NCI-H2196 treated with DMSO at 0.1 percent for 48 hours (cell line): Measurements from ENCODE around the gene LARP4B.

Source experiments
- DNase-seq: peaks from one replicate; lab custom pipeline; 2025; ENCODE audit not compliant: unreplicated experiment; lab: John Stamatoyannopoulos, UW

The LARP4B gene

DNA sequence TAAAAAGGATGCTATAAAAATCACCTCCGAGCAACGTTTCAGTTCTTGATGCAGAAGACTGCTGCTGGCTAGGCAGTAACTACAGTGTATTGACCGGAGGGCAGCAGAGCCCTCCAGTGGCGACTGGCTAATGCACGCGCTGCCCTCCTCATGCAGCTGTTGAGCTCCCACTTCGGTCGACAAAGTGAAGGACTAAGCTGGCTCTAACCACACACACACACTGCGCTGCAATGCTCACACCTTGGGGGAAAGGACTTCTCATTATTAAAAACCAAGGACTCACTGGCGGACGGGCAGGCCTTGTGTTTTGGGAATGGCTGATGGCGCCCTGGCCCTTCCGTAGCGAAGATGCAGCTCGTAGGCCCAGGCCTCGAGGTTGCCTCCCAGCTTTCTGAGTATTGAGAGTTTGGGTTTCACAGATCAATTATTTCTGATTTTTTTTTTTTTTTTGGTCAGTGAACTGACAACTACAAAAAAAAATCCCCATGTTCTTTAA lies 121.1 kb downstream of the LARP4B start:
- DNase-seq = no peak

DNA sequence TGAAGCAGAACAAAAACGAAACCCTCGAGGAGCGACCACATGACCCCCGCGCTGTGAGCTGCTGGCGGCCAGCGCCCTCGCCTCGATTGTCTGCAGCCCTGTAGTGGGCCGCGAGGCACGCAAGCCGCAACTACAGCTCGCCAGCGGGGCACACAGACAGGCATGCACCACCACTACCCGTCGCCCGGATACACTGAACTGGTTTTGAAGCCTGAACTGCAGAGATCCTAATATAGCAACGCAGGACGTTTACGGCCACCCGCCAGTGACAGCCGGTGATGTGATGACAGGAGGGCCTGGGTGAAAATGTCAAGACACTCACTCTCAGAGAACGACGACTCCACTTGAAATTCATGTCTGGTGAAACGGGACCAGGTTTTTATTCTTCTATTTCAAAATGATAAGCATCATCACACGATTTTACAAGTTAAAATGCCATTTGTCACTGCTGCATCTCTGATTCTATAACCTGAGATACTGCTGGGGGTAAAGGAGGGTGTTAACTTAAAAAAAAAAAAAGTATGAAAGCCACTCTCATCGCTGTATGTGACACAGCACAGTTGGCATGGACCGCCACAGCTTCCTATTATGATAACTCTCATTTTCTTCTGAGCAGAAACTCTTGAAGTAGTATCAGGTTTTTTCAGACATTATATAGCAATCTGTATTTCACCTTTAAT lies 121.7 kb downstream of the LARP4B start:
- no peak for DNase-seq

DNA sequence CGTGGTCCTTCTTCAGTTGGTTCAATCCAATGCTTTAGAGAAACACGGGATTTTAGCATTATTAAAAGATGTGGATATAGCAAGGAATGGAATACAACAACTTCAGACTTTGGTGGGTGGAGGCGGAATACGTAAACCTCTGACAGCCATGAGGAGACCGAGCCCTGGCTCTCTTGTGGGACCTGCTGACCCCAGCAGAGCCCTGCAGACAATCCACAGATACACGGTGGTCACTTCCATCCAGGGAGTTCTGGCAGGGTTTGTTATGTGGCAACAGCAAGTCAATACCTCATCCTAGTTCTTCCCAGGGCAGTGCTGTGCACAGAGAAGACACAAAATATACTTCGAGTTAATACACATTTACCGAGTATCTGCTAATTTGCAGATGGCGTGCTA lies 123.5 kb downstream of the LARP4B start:
- DNase-seq = no peak

DNA sequence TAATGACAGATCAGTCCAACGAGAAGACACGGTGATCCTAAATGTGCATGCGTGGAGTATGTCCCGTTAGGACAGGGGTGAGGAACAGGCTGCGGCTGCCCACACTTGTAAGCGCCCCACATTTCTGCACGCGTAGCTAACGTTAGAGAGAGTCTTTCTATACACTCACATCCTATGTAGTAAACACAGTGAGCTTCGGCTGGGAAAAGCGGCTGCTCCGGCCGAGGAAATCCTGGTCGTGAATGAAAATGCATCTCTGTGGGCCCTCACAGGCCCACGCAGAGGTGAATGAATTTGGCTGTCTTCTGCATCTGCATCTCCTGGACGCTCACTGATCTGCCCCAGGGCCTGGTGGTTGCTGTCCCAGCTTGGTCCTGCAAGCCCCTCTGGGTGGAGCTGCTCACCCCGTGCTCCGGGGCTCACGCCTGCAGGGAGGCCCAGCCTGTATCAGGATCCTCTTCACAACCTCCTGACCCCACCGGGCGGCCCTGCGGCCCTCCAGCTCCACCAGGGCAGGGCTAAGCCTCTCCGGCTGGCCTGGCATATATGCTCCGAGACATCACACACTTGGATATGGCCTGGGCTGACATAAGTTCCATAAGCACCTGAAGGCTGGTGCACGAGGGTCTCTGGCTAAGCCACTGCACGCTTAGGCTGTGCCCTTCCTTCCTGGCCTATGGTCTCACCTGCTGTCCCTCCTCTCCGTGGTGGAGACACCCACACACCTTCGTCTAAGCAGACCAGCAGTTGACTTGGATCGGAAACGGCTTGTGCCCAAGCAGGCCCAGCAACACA lies 124.1 kb downstream of the LARP4B start:
- no peak for DNase-seq

DNA sequence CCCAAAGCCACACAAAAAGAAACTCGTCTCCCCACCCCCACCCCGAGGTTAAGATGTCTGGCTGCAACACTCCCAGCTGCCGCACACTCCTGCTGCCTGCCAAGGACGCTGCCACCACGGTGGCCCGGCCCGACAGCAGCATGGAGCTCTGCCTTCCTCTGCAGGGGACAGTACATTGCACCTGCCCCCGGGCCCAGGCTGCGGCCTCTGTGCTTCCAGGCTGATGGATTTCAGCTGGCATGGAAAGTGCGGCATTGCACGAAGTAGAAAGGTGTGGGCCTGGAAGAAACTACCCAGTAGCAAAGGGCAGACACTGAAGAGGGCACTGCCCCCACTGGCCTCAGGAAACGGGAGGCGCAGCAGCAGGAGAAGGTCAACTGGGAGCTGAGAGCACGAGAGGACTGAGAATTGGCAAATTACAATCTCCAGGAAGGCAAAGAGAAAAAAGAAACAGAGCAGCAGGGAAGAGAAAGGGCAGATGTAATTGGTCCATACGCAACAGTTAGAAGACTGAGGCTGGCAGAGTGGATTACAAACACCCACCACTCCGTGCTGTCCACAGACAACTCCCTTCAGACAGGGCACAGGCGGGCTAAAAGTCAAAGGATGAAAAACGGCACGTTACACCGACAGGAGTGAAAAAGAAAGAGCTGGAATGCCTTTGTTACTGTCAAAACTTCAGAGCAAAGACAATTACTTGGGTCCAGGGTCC lies 124.9 kb downstream of the LARP4B start:
- DNase-seq = no peak

DNA sequence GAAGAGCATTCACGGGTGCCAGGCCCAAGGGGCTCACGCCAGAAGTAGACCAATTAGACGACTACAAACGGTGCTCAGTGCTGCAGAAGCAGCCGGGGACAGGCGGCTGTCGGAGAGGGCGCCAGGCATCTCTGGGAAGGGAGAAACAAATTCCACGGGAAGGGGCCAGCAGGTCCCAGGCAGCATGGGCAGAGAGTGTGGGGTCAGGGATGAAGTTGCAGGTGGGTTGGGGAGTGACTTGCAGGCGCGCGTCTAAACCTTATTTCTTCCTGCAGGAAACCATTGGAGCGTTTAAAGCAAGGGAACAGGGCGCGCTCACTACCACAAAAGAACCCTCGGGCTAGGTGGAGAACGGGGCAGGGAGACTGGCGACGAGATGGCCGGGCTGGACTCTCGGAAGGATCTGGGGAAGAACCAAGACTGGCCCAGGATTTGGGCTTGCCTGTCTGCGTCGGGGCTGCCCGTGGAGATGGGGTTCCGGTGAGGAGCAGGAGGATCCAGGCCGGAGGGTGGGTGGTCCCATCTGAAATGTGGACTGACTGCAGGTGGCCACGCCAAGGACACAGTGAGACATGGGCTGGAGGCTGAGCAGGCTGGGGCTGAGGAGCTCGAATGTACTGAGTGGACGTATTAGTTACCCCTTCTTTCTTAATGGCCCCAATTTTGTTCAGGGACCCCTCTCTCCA lies 125.7 kb downstream of the LARP4B start:
- DNase-seq = no peak

DNA sequence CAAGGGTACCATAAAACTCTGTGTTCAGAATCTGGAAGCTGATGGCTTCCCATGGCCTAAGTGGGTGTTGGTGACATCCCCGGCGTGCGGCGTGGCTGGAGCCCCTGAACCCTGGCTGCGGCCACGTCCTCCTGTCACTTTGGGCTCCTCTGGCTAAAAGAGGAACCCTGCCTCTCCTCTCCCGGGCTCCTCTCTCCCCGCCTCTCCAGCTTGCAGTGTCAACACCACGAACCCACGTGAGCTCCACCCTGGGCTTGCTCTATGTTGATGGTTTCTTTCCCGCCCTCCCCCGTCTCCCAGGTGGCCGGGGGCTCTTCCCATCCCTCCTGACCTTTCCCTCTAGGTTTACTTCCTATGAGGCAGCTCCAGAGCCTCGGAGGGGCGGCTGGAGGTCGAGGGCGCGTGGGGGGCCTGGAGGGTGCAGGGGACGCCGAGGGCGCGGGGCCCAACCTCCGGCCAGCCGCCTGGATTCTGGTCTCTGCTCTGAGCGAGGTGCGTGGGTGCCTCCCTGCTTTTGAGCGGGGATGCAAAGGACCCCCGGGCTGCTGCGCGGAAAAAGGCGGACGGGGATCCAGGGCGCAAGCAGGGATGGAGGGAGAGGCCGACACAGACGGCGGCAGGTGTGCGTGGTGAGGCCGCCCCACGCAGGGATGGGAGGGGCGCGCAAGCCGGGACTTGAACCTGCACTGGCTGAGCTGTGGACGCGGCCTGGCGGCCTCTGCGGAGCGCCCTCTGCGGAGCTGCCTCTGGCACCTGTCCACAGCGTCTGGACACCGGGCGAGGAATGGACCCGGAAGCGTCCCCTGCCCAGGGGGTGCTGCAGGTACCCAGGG lies 126.5 kb downstream of the LARP4B start:
- no peak for DNase-seq

DNA sequence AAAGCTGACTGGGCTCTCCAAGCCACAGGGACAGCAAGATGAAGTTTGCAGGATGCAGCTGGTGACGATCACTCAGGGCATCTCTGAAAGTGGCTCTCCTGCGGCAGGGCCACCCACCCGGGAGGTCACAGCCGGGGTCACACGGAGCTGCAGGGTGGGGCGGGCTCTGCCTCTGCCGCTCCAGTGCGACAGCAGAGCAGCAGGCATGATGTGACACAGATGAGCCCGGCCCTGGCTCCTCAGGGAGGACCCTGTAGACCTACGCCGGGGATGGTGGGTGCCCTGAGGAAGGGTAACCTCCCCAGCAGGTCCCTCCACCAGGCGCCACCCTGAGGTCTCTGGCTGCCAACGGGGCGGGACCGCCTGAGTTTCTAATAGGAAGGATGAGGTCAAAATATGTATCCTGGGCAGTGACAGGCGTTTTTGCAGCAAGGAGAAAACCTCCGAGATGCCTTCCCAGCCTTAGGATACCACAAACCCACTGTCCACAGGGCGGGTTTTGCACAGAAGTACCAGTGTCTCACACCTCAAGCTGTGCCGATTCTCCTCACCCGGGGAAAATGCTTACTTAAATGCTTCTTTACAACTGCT lies 127.2 kb downstream of the LARP4B start:
- DNase-seq = no peak

DNA sequence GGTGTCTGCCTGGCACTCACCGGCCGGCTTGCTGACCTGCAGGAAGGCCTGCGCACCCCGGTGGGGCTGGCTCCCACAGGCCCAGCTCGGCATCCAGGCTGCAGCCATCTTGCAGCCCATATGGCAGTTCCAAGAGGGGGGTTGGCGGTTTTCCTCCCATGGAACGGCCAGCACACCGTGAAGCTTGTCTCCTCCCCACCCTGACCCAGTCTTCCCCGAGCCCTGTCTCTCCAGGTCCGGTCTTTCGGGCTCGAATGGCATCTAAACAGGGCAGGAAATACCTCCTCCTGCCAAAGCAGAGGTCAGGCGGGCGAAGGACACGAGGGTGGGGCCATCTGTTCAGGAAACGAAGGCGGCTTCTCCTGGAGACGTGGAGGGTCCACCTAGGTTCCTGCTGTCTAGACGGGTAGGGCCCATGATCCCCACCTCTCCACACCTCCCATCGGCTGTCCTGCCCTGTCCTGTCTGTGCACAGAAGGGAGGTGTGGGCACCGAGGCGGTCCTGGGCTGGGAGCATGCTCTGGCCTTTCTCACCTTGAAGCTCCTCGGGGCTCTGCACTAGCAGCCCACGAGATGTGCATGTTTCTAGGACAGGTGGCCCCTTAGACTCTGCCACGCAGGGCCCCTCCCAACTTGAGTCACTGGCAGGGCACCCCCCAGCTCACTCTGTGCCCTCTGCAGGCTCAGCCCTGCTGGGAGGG lies 128.3 kb downstream of the LARP4B start:
- no peak for DNase-seq

DNA sequence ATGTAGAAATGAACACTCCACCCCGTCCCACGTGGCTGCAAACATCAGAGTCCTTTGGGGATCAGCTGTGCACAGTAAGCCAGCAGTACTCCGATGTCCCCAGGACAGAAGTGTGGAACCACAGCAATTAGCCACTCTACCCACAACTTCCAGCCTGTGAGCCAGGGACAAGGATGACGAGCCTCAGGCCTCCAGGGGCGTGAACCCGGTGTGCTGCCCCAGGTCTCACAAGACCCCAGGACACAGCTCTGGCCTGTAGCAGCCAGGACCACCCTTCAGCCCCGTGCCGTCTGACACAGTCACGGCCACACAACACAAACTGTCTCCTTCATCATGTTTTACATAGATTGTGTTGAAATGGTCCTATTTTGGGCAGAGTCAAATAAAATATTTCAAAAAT lies 129.0 kb downstream of the LARP4B start:
- no peak for DNase-seq

DNA sequence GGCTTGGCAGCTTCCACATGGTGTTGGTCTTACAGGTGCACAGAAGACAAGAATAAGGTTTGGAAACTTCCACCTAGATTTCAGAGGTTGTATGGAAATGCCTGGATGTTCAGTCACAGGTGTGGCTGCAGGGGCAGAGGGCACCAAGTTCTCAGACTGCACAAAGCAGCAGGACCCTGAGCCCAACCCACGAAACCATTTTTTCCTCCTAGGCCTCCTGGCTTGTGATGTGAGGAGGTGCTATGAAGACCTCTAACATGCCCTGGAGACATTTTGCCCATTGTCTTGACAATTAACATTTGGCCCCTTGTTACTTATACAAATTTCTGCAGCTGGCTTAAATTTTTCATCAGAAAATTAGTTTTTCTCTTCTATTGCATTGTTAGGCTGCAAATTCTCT lies 134.3 kb downstream of the LARP4B start:
- DNase-seq = no peak

DNA sequence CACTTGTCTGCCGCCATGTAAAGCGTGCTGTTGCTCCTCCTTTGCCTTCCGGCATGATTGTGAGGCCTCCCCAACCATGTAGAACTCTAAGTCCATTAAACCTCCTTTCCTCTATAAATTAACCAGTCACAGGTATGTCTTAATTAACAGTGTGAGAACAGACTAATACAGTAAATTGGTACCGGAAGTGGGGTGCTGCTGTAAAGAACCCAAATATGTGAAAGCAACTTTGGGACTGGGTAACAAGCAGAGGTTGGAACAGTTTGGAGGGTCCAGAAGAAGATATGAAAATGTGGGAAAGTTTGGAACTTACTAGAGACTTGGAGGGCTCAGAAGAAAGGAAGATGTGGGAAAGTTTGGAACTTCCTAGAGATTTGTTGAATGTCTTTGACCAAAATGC lies 135.3 kb downstream of the LARP4B start:
- DNase-seq = no peak

DNA sequence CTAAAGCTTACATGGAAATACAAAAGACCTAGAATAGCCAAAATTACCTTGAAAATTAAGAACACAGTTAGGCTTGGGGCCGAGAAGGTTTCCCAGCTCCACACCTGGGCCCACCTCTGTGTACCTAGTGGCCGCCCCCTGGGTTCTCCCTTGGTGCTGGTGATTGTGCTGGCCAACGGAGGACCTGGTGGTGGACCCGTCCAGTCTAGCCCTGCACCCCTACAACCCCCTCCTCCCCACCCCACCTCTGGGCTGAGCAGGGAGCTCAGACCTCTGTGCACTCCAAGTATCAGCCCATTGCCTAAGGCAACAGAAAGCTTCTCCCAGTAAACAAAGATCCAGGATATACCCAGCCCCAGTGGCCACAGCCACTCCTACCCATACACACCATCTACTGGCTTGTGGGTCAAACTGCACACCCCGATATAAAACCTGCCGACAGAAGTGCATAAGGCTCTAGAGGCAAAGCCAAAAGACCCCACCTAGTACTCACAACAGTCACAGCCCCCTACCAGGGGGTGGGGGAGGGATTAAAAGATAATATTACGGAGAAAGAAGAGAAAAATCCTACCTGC lies 137.0 kb downstream of the LARP4B start:
- DNase-seq = no peak

DNA sequence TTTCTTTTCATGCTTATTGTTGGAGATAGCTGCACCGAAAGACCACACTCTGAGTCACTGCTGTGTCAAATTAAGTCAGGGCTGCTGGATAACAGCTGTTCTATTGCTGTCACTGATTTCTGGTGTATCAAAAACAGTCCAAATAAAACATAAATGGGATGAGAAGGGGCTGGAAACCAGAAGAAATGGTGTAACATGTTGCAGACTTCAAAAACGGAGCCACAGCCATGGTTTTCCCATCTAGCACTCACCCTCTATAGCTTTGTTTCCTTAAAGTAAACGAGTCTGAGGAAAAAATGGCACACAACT lies 138.8 kb downstream of the LARP4B start:
- no peak for DNase-seq

DNA sequence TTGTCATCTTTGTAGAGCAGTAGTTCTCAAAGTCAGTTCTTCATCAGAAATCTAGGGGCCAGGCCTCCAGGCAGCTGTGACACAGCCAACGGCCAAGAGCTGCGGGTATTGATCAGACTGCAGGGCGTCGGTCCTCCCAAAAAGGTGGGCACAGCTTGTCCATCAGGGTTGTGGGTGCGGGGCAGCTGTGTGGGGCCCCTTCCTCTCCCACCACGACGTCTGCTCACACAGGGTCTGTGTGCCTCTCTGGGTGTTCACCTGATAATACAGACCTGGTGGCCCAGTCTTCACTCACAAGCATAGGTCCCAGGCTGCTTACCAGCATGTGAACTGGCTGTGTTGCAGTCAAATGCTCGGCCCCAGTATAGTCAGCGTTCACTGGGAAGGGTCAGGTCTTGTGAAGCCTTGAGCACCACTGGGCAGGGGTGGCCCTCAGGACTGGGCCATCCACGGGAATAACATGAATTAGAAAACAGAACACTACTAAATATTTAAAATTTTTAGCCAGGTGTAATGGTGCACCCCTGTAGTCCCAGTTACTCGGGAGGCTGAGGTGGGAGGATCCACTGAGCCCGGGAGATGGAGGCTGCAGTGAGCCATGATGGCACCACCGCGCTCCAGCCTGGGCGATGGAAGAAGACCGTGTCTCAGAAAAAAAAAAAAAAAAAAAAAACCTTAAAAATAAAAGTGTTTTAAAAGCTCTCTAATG lies 139.3 kb downstream of the LARP4B start:
- no peak for DNase-seq

DNA sequence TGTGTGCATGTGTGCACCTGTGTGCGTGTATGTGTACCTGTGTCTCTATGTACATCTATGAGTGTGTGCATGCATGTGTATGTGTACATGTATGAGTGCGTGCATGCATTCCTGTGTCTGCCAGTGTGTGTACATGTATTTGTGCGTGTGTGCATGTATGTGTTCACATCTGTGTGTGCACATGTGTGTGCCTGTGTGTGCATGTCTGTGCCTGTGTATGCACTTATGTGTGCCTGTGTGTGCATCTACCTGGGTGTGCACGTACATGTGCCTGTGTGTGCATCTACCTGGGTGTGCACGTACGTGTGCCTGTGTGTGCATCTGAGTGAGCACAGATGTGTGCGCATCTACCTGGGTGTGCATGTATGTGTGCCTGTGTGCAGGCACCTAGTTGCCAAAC lies 139.9 kb downstream of the LARP4B start:
- no peak for DNase-seq

DNA sequence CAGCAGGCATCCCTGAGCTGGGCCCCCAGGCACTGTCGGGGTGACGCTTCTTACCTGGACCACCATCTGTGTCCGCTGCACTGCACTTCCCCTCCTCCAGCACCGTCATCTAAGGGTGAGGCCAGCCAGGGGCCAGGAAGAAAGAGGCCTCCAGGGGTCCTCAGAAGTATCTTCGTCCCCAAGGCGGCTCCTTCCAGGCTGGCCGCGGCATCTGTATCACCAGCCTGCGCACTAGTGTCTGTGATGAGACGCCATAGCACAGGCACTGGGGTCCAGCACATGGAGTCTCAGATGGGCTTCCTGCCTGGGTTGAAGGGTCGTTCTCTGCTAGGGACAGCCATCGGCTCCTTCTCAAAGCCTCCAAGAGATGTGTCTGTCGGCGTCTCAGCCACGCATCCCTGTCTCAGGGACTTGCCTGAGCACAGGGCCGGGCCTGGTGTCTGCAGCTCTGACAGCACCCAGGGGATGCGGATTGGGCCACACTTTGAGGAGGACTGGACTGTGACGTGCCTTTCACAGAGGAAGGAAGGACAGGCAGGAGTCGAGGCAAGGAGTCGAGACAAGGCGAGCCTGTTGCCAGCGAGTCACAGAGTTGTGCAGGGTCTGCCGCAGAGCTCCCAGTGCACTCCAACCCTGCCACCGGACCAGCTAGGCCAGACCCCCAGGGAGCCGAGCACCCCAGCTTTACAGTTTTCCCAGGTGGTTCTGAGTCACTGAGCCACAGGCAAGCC lies 140.5 kb downstream of the LARP4B start:
- no peak for DNase-seq
